Adrenal gland (tissue), 12 donors: Measurements from ENCODE around the gene TP53RK. TPM values are rescaled to one million over a fixed set of nuclear protein-coding genes. Genes with fewer than 3 reads are reported as not detected.

Experiments
- DNase-seq, 7 donors: peaks; one replicate each; pipeline ENCODE4 v3.0.0-alpha.2; 2019 to 2020
- H3K27ac ChIP-seq, 5 donors: fragments of 200-600 bp; sonication (generic) in 4 of 5; 1 replicate in 3 of 5; 2 replicates in 2 of 5; pipeline versions ENCODE4 v1.5.1 to v1.8.0; 2016 to 2020; ENCODE audit warnings: mild to moderate bottlenecking in 1 of 5
- H3K27me3 ChIP-seq: fragments of 200-600 bp; 2 replicates; pipeline ENCODE4 v1.8.0; 2021
- H3K36me3 ChIP-seq, 2 donors: fragments of 200-600 bp; replicated peaks in 1 of 2; 1 replicate in 1 of 2; 2 replicates in 1 of 2; pipeline versions ENCODE4 v1.5.1 to v1.8.0; 2018 to 2022
- H3K4me1 ChIP-seq, 2 donors: fragments of 200-600 bp; replicated peaks in 1 of 2; 1 replicate in 1 of 2; 2 replicates in 1 of 2; pipeline versions ENCODE4 v1.5.1 to v1.8.0; 2018 to 2021
- H3K4me3 ChIP-seq, 4 donors: fragments of 200-600 bp; sonication (generic) in 3 of 4; one replicate each; pipeline ENCODE4 v1.5.1; 2016 to 2018
- H3K9me3 ChIP-seq, 3 donors: fragments of 200-600 bp; sonication (generic) in 1 of 3; replicated peaks in 1 of 3; 1 replicate in 2 of 3; 2 replicates in 1 of 3; pipeline versions ENCODE4 v1.5.1 to v1.8.0; 2016 to 2021
- CTCF ChIP-seq, 6 experiments: fragments of 450-650 bp in 4 of 6; fragments of 200-600 bp in 2 of 6; sonication (generic) in 1 of 6; IDR thresholded peaks; 1 replicate in 5 of 6; 2 replicates in 1 of 6; pipeline versions ENCODE4 v1.5.1 to v1.8.0; 2016 to 2021; ENCODE audit warnings: antibody characterized with exemption in 6 of 6, mild to moderate bottlenecking in 2 of 6, moderate library complexity in 1 of 6
- POLR2A ChIP-seq, 2 donors: fragments of 450-650 bp; IDR thresholded peaks; one replicate each; pipeline ENCODE4 v1.6.1; 2017; ENCODE audit warnings: antibody characterized with exemption in 2 of 2, mild to moderate bottlenecking in 2 of 2, moderate library complexity in 1 of 2
- WGBS, 4 donors: extraction: QIAGEN DNeasy Blood & Tissue Kit in 2 of 4; methylation state at CpG; one replicate each; pipeline versions ENCODE4 v1.1.5 to v1.1.7; 2013 to 2017; 5-methylcytosine and 5-hydroxymethylcytosine counted together
- intact Hi-C, 2 donors: fragments of 100-400 bp; cut with DNase I; formaldehyde crosslinking; loops; one replicate each; pipeline versions ENCODE4 v1.14.1 to v1.15.0; 2022 to 2023
- polyA plus RNA-seq, 3 donors: library from polyadenylated mRNA; stranded (reverse); fragments of 200-250 nt in 2 of 3; fragments of 350-450 nt in 1 of 3; fragmentation: Illumina TruSeq in 1 of 3; extraction: RNeasy Lipid Tissue Mini Kit (QIAGEN cat#74804) in 1 of 3; gene quantifications; one replicate each; pipeline ENCODE4 v1.2.3, GENCODE V29; 2013 to 2014
- total RNA-seq, 9 donors: library from RNA; depleted of rRNA in 4 of 9; stranded (reverse); fragments of >200 nt in 4 of 9; fragments of 120-200 nt in 1 of 9; fragmentation: NEBNext Ultra II Directional in 1 of 9; extraction: Animal tissue kit (Norgen Biotek cat#: 25700) in 1 of 9; gene quantifications; one replicate each; pipeline versions ENCODE4 v1.1.0 to v1.2.4, GENCODE V29; 2013 to 2023
- donor health status: healthy with polysubstance abuse.
- donor health status: Bipolar disorder and iron deficiency.
- donor health status: DM: yes; HTN: yes; CAD: no.
- donor health status: DM: no; HTN: no; CAD: no.
- donor health status: DM: no; HTN: no; CAD: no.
- donor health status: DM: yes; HTN: yes; CAD: no.

The TP53RK gene
- total and polyA plus RNA-seq, 12 donors, result 8.9 to 35.0 (median 16.9) TPM

- TF ChIP-seq POLR2A (IDR thresholded peaks at IDR 0.05), result no peak
- TF ChIP-seq CTCF (IDR thresholded peaks at IDR 0.05), result no peak
- intact Hi-C loops, result no loop called here
- no peaks in the 10 kb centered on the region for H3K9me3 ChIP-seq
- H3K36me3 ChIP-seq, result no peaks in the 10 kb centered on the region
- H3K27ac ChIP-seq, result no peak overlapping the region
- DNase-seq, result no peak
- H3K4me1 ChIP-seq, result no peaks in the 10 kb centered on the region
- peaks cover 20% of the 10 kb centered on the region for H3K27me3 ChIP-seq
- WGBS, 4 donors, result 73 to 87% (median 81%) methylated on average over 8 of the region's 8 CpGs
- no peak overlapping the region for H3K4me3 ChIP-seq
Measured at GRCh38 chr20:46648903-46649649, 40.2 kb downstream of the TP53RK start.

GRCh38 chr20:46647469-46647868 is 41.8 kb downstream of the TP53RK start:
- H3K4me3 ChIP-seq, result no peak overlapping the region
- peaks cover 14% of the 10 kb centered on the region for H3K27me3 ChIP-seq
- H3K36me3 ChIP-seq, result no peaks in the 10 kb centered on the region
- TF ChIP-seq POLR2A (IDR thresholded peaks at IDR 0.05), result no peak
- TF ChIP-seq CTCF (IDR thresholded peaks at IDR 0.05), result no peak
- 58 to 68% (median 64%) methylated on average over 2 to 4 of the region's 4 CpGs for WGBS, 4 donors
- no peaks in the 10 kb centered on the region for H3K4me1 ChIP-seq
- DNase-seq, result no peak
- intact Hi-C loops, result no loop called here
- H3K27ac ChIP-seq, result no peak overlapping the region
- H3K9me3 ChIP-seq, result no peaks in the 10 kb centered on the region

- no peak for DNase-seq
- Histone ChIP-seq H3K4me3 (no peak overlapping the region), H3K4me1 (no peaks in the 10 kb centered on the region), H3K36me3 (no peaks in the 10 kb centered on the region), H3K27ac (no peak overlapping the region), H3K9me3 (no peaks in the 10 kb centered on the region), H3K27me3 (peaks cover 7% of the 10 kb centered on the region)
- TF ChIP-seq POLR2A (IDR thresholded peaks at IDR 0.05), result no peak
- no peak for TF ChIP-seq CTCF (IDR thresholded peaks at IDR 0.05)
- WGBS, 4 donors, result 91 to 97% (median 95%) methylated on average over 2 to 3 of the region's 3 CpGs
- intact Hi-C loops, result no loop called here
Measured at GRCh38 chr20:46646659-46647380, 42.4 kb downstream of the TP53RK start.

- 71 to 83% (median 78%) methylated on average over 4 of the region's 4 CpGs for WGBS, 4 donors
- intact Hi-C loops, result no loop called here
- DNase-seq, result no peak
- H3K4me3 ChIP-seq, result no peak overlapping the region
- peaks cover under 1% of the 10 kb centered on the region for H3K27me3 ChIP-seq
- no peak for TF ChIP-seq POLR2A (IDR thresholded peaks at IDR 0.05)
- TF ChIP-seq CTCF (IDR thresholded peaks at IDR 0.05), result no peak
- H3K9me3 ChIP-seq, result no peaks in the 10 kb centered on the region
- H3K4me1 ChIP-seq, result no peaks in the 10 kb centered on the region
- no peak overlapping the region for H3K27ac ChIP-seq
- H3K36me3 ChIP-seq, result no peaks in the 10 kb centered on the region
Measured at GRCh38 chr20:46646122-46646521, 43.1 kb downstream of the TP53RK start.
